Liver (tissue), 9 donors: ENCODE data around the gene GREM2. TPM values are rescaled to one million over a fixed set of nuclear protein-coding genes. Genes with fewer than 3 reads are reported as not detected.

Source experiments
- DNase-seq: peaks from one replicate; pipeline ENCODE4 v3.0.0-alpha.2; 2017; ENCODE audit warnings: low spot score
- H3K27ac ChIP-seq, 2 donors: one replicate each; pipeline ENCODE4 v1.7.0; 2013; ENCODE audit warnings: inconsistent platforms in 2 of 2, low read length in 2 of 2, control low read depth in 1 of 2, low read depth in 1 of 2, mild to moderate bottlenecking in 1 of 2
- H3K27me3 ChIP-seq, 4 donors: one replicate each; pipeline versions ENCODE4 v1.6.1 to v1.7.0; 2013; ENCODE audit warnings: low read length in 3 of 4, inconsistent platforms in 1 of 4, mild to moderate bottlenecking in 1 of 4, moderate library complexity in 1 of 4; ENCODE audit not compliant: control insufficient read depth in 4 of 4, insufficient read depth in 4 of 4
- H3K36me3 ChIP-seq, 4 donors: one replicate each; pipeline versions ENCODE4 v1.6.1 to v1.7.0; 2013; ENCODE audit warnings: low read length in 3 of 4, mild to moderate bottlenecking in 3 of 4, low read depth in 1 of 4, moderate library complexity in 1 of 4; ENCODE audit not compliant: control insufficient read depth in 4 of 4, insufficient read depth in 3 of 4
- H3K4me1 ChIP-seq, 4 donors: one replicate each; pipeline versions ENCODE4 v1.6.1 to v1.7.0; 2013; ENCODE audit warnings: low read length in 3 of 4, mild to moderate bottlenecking in 3 of 4, moderate library complexity in 1 of 4; ENCODE audit not compliant: control insufficient read depth in 4 of 4, insufficient read depth in 4 of 4
- H3K4me3 ChIP-seq, 3 donors: one replicate each; pipeline versions ENCODE4 v1.6.1 to v1.7.0; 2013; ENCODE audit warnings: low read length in 3 of 3, control low read depth in 1 of 3, low read depth in 1 of 3, mild to moderate bottlenecking in 1 of 3
- H3K9ac ChIP-seq, 2 donors: one replicate each; pipeline ENCODE4 v1.7.0; 2013; ENCODE audit warnings: low read length in 2 of 2, mild to moderate bottlenecking in 2 of 2, moderate library complexity in 2 of 2, control low read depth in 1 of 2, low read depth in 1 of 2
- H3K9me3 ChIP-seq, 4 donors: one replicate each; pipeline versions ENCODE4 v1.6.1 to v1.7.0; 2013; ENCODE audit warnings: low read length in 3 of 4; ENCODE audit not compliant: control insufficient read depth in 4 of 4
- EGR1 ChIP-seq, 2 donors: IDR thresholded peaks; 2 replicates each; pipeline ENCODE4 v1.6.1; 2016 to 2018; ENCODE audit warnings: antibody characterized with exemption in 2 of 2, low read depth in 2 of 2
- FOXA1 ChIP-seq: IDR thresholded peaks from 2 replicates; pipeline ENCODE4 v1.6.1; 2016; ENCODE audit warnings: antibody characterized with exemption
- FOXA2 ChIP-seq: IDR thresholded peaks from 2 replicates; pipeline ENCODE4 v1.6.1; 2016; ENCODE audit warnings: antibody characterized with exemption
- GABPA ChIP-seq, 2 donors: IDR thresholded peaks in 1 of 2; conservative IDR thresholded peaks in 1 of 2; 2 replicates each; pipeline ENCODE4 v1.6.1; 2016; ENCODE audit warnings: antibody characterized with exemption in 2 of 2, mild to moderate bottlenecking in 1 of 2, moderate library complexity in 1 of 2
- HNF4A ChIP-seq, 2 donors: conservative IDR thresholded peaks; 2 replicates each; pipeline ENCODE4 v1.6.1; 2016; ENCODE audit warnings: antibody characterized with exemption in 2 of 2, mild to moderate bottlenecking in 2 of 2
- HNF4G ChIP-seq: IDR thresholded peaks from 2 replicates; pipeline ENCODE4 v1.6.1; 2016; ENCODE audit warnings: antibody characterized with exemption
- JUND ChIP-seq, 2 donors: IDR thresholded peaks; 2 replicates each; pipeline ENCODE4 v1.6.1; 2016; ENCODE audit warnings: antibody characterized with exemption in 2 of 2
- NR2F2 ChIP-seq: IDR thresholded peaks from 2 replicates; pipeline ENCODE4 v1.6.1; 2016; ENCODE audit warnings: antibody characterized with exemption
- RAD21 ChIP-seq, 2 donors: IDR thresholded peaks; 2 replicates each; pipeline ENCODE4 v1.6.1; 2016; ENCODE audit warnings: antibody characterized with exemption in 2 of 2, mild to moderate bottlenecking in 2 of 2
- RXRA ChIP-seq, 2 donors: IDR thresholded peaks; 2 replicates each; pipeline ENCODE4 v1.6.1; 2017 to 2018; ENCODE audit warnings: antibody characterized with exemption in 2 of 2, mild to moderate bottlenecking in 1 of 2
- SP1 ChIP-seq: IDR thresholded peaks from 2 replicates; pipeline ENCODE4 v1.6.1; 2018; ENCODE audit warnings: antibody characterized with exemption, mild to moderate bottlenecking
- YY1 ChIP-seq: IDR thresholded peaks from 2 replicates; pipeline ENCODE4 v1.6.1; 2016; ENCODE audit warnings: antibody characterized with exemption, mild to moderate bottlenecking
- WGBS: extraction: QIAGEN DNeasy Blood & Tissue Kit; methylation state at CpG from one replicate; pipeline ENCODE4 v1.1.7; 2013; 5-methylcytosine and 5-hydroxymethylcytosine counted together
- polyA plus RNA-seq, 2 donors: library from polyadenylated mRNA; stranded (reverse) in 1 of 2; unstranded in 1 of 2; fragments of 200-250 nt in 1 of 2; fragments of >200 nt in 1 of 2; fragmentation: Nextera tagmentation in 1 of 2; extraction: Ambion mirVana in 1 of 2; gene quantifications; one replicate each; pipeline versions ENCODE4 v1.2.1 to v1.2.3, GENCODE V29; 2013 to 2015
- total RNA-seq, 2 donors: library from RNA; depleted of rRNA; stranded (reverse); fragments of >200 nt; gene quantifications; one replicate each; pipeline ENCODE4 v1.2.3, GENCODE V29; 2014
- TF ChIP-seq, protein P1 (sequence below): fragments of 150-350 bp; IDR thresholded peaks from 2 replicates; pipeline ENCODE4 v1.5.1; 2017; ENCODE audit warnings: improper control_type of control experiment, low read depth, low read length; ENCODE audit not compliant: missing input control
- TF ChIP-seq, protein P2 (sequence below): IDR thresholded peaks from 2 replicates; pipeline ENCODE4 v1.6.1; 2016; ENCODE audit warnings: antibody characterized with exemption
- TF ChIP-seq, protein P3 (sequence below): IDR thresholded peaks from 2 replicates; pipeline ENCODE4 v1.6.1; 2016; ENCODE audit warnings: antibody characterized with exemption
- TF ChIP-seq, protein P4 (sequence below): IDR thresholded peaks from 2 replicates; pipeline ENCODE4 v1.6.1; 2016; ENCODE audit warnings: antibody characterized with exemption, mild to moderate bottlenecking
- TF ChIP-seq, protein P5 (sequence below): IDR thresholded peaks from 2 replicates; pipeline ENCODE4 v1.6.1; 2016; ENCODE audit warnings: antibody characterized with exemption
- donor health status: healthy.
- donor health status: healthy.
- donor health status: healthy.
- donor health status: healthy.
- donor health status: healthy.

The GREM2 gene
- total and polyA plus RNA-seq, 4 donors: 0.19 to 19.5 (median 4.3) TPM

DNA sequence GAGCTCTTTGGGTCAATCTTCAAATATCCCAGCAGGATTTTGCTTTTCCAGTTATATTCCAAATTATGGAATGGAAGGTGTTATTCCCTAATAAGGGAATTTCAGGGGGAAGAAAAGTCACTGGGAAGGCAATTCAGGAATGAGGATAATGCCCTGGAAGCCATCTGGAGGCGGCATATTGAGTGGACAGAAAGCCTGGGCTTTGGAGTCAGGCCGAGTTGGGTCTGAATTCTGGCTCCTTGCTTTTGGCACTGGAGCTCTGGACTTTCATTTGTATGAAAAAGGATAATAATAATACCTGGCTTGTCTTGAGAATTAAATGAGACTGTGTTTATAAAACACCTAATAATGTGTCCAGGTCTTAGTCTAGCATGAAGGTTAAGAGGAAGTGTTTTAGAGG, 16.5 kb downstream of the GREM2 start:
- WGBS: 40% methylated on average over 2 of the region's 2 CpGs
- TF ChIP-seq FOXA2 (no peak), RXRA (IDR thresholded peaks at IDR 0.05) (no peak), JUND (IDR thresholded peaks at IDR 0.05) (no peak), GABPA (IDR thresholded peaks at IDR 0.05 in 1 of 2, conservative IDR thresholded peaks at IDR 0.05 in 1 of 2) (no peak), HNF4G (no peak), NR2F2 (no peak), EGR1 (IDR thresholded peaks at IDR 0.05; ENCODE audit: low read depth in 2 of 2) (no peak), RAD21 (IDR thresholded peaks at IDR 0.05) (no peak), YY1 (no peak), HNF4A (conservative IDR thresholded peaks at IDR 0.05) (no peak), SP1 (no peak), FOXA1 (no peak)
- TF ChIP-seq, protein P1, sequence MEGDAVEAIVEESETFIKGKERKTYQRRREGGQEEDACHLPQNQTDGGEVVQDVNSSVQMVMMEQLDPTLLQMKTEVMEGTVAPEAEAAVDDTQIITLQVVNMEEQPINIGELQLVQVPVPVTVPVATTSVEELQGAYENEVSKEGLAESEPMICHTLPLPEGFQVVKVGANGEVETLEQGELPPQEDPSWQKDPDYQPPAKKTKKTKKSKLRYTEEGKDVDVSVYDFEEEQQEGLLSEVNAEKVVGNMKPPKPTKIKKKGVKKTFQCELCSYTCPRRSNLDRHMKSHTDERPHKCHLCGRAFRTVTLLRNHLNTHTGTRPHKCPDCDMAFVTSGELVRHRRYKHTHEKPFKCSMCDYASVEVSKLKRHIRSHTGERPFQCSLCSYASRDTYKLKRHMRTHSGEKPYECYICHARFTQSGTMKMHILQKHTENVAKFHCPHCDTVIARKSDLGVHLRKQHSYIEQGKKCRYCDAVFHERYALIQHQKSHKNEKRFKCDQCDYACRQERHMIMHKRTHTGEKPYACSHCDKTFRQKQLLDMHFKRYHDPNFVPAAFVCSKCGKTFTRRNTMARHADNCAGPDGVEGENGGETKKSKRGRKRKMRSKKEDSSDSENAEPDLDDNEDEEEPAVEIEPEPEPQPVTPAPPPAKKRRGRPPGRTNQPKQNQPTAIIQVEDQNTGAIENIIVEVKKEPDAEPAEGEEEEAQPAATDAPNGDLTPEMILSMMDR: no peak
- TF ChIP-seq, protein P2, sequence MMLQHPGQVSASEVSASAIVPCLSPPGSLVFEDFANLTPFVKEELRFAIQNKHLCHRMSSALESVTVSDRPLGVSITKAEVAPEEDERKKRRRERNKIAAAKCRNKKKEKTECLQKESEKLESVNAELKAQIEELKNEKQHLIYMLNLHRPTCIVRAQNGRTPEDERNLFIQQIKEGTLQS: no peak
- TF ChIP-seq, protein P3, sequence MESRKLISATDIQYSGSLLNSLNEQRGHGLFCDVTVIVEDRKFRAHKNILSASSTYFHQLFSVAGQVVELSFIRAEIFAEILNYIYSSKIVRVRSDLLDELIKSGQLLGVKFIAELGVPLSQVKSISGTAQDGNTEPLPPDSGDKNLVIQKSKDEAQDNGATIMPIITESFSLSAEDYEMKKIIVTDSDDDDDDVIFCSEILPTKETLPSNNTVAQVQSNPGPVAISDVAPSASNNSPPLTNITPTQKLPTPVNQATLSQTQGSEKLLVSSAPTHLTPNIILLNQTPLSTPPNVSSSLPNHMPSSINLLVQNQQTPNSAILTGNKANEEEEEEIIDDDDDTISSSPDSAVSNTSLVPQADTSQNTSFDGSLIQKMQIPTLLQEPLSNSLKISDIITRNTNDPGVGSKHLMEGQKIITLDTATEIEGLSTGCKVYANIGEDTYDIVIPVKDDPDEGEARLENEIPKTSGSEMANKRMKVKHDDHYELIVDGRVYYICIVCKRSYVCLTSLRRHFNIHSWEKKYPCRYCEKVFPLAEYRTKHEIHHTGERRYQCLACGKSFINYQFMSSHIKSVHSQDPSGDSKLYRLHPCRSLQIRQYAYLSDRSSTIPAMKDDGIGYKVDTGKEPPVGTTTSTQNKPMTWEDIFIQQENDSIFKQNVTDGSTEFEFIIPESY: no peak
- TF ChIP-seq, protein P4, sequence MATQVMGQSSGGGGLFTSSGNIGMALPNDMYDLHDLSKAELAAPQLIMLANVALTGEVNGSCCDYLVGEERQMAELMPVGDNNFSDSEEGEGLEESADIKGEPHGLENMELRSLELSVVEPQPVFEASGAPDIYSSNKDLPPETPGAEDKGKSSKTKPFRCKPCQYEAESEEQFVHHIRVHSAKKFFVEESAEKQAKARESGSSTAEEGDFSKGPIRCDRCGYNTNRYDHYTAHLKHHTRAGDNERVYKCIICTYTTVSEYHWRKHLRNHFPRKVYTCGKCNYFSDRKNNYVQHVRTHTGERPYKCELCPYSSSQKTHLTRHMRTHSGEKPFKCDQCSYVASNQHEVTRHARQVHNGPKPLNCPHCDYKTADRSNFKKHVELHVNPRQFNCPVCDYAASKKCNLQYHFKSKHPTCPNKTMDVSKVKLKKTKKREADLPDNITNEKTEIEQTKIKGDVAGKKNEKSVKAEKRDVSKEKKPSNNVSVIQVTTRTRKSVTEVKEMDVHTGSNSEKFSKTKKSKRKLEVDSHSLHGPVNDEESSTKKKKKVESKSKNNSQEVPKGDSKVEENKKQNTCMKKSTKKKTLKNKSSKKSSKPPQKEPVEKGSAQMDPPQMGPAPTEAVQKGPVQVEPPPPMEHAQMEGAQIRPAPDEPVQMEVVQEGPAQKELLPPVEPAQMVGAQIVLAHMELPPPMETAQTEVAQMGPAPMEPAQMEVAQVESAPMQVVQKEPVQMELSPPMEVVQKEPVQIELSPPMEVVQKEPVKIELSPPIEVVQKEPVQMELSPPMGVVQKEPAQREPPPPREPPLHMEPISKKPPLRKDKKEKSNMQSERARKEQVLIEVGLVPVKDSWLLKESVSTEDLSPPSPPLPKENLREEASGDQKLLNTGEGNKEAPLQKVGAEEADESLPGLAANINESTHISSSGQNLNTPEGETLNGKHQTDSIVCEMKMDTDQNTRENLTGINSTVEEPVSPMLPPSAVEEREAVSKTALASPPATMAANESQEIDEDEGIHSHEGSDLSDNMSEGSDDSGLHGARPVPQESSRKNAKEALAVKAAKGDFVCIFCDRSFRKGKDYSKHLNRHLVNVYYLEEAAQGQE: no peak
- TF ChIP-seq, protein P5, sequence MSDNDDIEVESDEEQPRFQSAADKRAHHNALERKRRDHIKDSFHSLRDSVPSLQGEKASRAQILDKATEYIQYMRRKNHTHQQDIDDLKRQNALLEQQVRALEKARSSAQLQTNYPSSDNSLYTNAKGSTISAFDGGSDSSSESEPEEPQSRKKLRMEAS: no peak
- no peaks in the 10 kb centered on the region for H3K36me3 ChIP-seq
- no peak overlapping the region for H3K4me3 ChIP-seq
- peaks cover 9 to 46% (median 31%) of the 10 kb centered on the region in 4 donors for H3K4me1 ChIP-seq
- no peak overlapping the region for H3K9ac ChIP-seq
- no peaks in the 10 kb centered on the region for H3K9me3 ChIP-seq
- no peak for DNase-seq
- no peaks in the 10 kb centered on the region for H3K27me3 ChIP-seq
- peak overlapping the region; percentile 95 to 100 for H3K27ac ChIP-seq

DNA sequence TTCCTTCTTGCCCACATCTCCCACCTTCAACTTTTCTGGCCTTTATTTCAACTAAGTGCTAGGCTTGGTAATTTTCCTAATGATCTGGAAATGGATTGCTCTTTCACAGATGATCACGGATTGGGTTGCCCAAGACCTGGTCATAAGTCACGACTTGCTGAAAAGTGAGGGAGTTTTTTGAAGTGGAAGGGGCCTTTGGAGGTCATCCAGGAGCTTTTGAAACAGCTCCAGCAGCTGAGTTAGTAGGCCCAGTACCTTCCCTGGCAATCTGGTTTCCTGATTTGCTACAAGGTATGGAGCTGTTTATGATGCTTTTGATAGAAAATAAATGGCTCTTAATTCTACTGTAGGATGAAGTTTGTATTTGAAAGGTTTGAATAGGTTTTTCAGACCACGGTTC, 20.4 kb downstream of the GREM2 start:
- peak in 1 of 2 donors; percentile 13 for TF ChIP-seq RAD21 (IDR thresholded peaks at IDR 0.05)
- TF ChIP-seq FOXA1: no peak
- peak in 1 of 2 donors; percentile 30 for TF ChIP-seq HNF4A (conservative IDR thresholded peaks at IDR 0.05)
- TF ChIP-seq RXRA (IDR thresholded peaks at IDR 0.05): peak in 1 of 2 donors; percentile 37
- Histone ChIP-seq H3K9me3 (no peaks in the 10 kb centered on the region), H3K9ac (no peak overlapping the region), H3K4me3 (no peak overlapping the region), H3K36me3 (no peaks in the 10 kb centered on the region), H3K27ac (peak overlapping the region in 1 of 2 donors; percentile 38), H3K4me1 (peaks cover 4 to 16% (median 8%) of the 10 kb centered on the region in 4 donors), H3K27me3 (no peaks in the 10 kb centered on the region)
- no peak for DNase-seq
- WGBS: 55% methylated on average over 3 of the region's 3 CpGs
